Measurements from ENCODE around the gene MBOAT1.
"Not testable (repeated sequence)": the region's sequence is repeated elsewhere in the genome, so short reads cannot be mapped to it uniquely, and the experiment has no call there.

Gene MBOAT1

GRCh38 chr6:20202699-20203302 is 9.5 kb downstream of the MBOAT1 start:
- no peak for DNase-seq (ENCODE audit: low spot score)

- no peak for DNase-seq (ENCODE audit: low spot score)
Measured at GRCh38 chr6:20202324-20202658, 10.0 kb downstream of the MBOAT1 start.

GRCh38 chr6:20200761-20201630 is 11.3 kb downstream of the MBOAT1 start:
- no peak for DNase-seq (ENCODE audit: low spot score)

- no peak for DNase-seq (ENCODE audit: low spot score)
Measured at GRCh38 chr6:20198775-20199174, 13.5 kb downstream of the MBOAT1 start.

- no peak for DNase-seq (ENCODE audit: low spot score)
Measured at GRCh38 chr6:20198156-20198774, 14.0 kb downstream of the MBOAT1 start.

- no peak for DNase-seq (ENCODE audit: low spot score)
Measured at GRCh38 chr6:20197251-20197650, 15.0 kb downstream of the MBOAT1 start.

- DNase-seq (ENCODE audit: low spot score): no peak
Measured at GRCh38 chr6:20192625-20193024, 19.6 kb downstream of the MBOAT1 start.

- no peak for DNase-seq (ENCODE audit: low spot score)
Measured at GRCh38 chr6:20191992-20192391, 20.3 kb downstream of the MBOAT1 start.

- no peak for DNase-seq (ENCODE audit: low spot score)
Measured at GRCh38 chr6:20188630-20189075, 23.6 kb downstream of the MBOAT1 start.

GRCh38 chr6:20186981-20187380 is 25.3 kb downstream of the MBOAT1 start:
- DNase-seq (ENCODE audit: low spot score): no peak

- DNase-seq (ENCODE audit: low spot score): no peak
Measured at GRCh38 chr6:20183706-20184105, 28.6 kb downstream of the MBOAT1 start.

GRCh38 chr6:20182926-20183521 is 29.2 kb downstream of the MBOAT1 start:
- DNase-seq (ENCODE audit: low spot score): no peak

- DNase-seq (ENCODE audit: low spot score): no peak
Measured at GRCh38 chr6:20182069-20182468, 30.2 kb downstream of the MBOAT1 start.

GRCh38 chr6:20180935-20181334 is 31.3 kb downstream of the MBOAT1 start:
- DNase-seq (ENCODE audit: low spot score): no peak

GRCh38 chr6:20179287-20180045 is 32.8 kb downstream of the MBOAT1 start:
- DNase-seq (ENCODE audit: low spot score): not testable (repeated sequence)

GRCh38 chr6:20178327-20178726 is 33.9 kb downstream of the MBOAT1 start:
- DNase-seq (ENCODE audit: low spot score): no peak

- no peak for DNase-seq (ENCODE audit: low spot score)
Measured at GRCh38 chr6:20175810-20176410, 36.4 kb downstream of the MBOAT1 start.

GRCh38 chr6:20173833-20174792 is 38.2 kb downstream of the MBOAT1 start:
- no peak for DNase-seq (ENCODE audit: low spot score)

- no peak for DNase-seq (ENCODE audit: low spot score)
Measured at GRCh38 chr6:20172842-20173456, 39.3 kb downstream of the MBOAT1 start.
